Hepatocyte (in vitro differentiated cells): ENCODE measurements around the gene TFCP2L1. TPM values are rescaled to one million over a fixed set of nuclear protein-coding genes. Genes with fewer than 3 reads are reported as not detected.

ENCODE experiments used
- DNase-seq: peaks from one replicate; pipeline ENCODE4 v3.0.0-alpha.2; 2016; ENCODE audit warnings: low spot score
- H2AFZ ChIP-seq: fragments of 200-600 bp; sonication (generic); 2 replicates; pipeline ENCODE4 v1.6.0; 2016; ENCODE audit warnings: antibody characterized with exemption, mild to moderate bottlenecking
- H3K27ac ChIP-seq: fragments of 200-600 bp; sonication (generic); 2 replicates; pipeline ENCODE4 v1.5.1; 2016; ENCODE audit warnings: mild to moderate bottlenecking
- H3K27me3 ChIP-seq: fragments of 200-600 bp; sonication (generic); 2 replicates; pipeline ENCODE4 v1.6.1; 2016
- H3K36me3 ChIP-seq: fragments of 200-600 bp; sonication (generic); replicated peaks from 2 replicates; pipeline ENCODE4 v1.5.1; 2016; ENCODE audit warnings: low read depth; ENCODE audit not compliant: insufficient read depth
- H3K4me1 ChIP-seq: fragments of 200-600 bp; sonication (generic); 2 replicates; pipeline ENCODE4 v1.5.1; 2016; ENCODE audit warnings: mild to moderate bottlenecking, moderate library complexity; ENCODE audit not compliant: insufficient read depth
- H3K4me2 ChIP-seq: fragments of 200-600 bp; sonication (generic); 2 replicates; pipeline ENCODE4 v1.6.0; 2016
- H3K4me3 ChIP-seq: fragments of 200-600 bp; sonication (generic); 2 replicates; pipeline ENCODE4 v1.5.1; 2016; ENCODE audit warnings: mild to moderate bottlenecking
- H3K79me2 ChIP-seq: fragments of 200-600 bp; sonication (generic); 2 replicates; pipeline ENCODE4 v1.6.0; 2017; ENCODE audit warnings: mild to moderate bottlenecking
- H3K9me2 ChIP-seq: fragments of 200-600 bp; sonication (generic); replicated peaks from 2 replicates; pipeline ENCODE4 v1.6.0; 2017; ENCODE audit warnings: mild to moderate bottlenecking; ENCODE audit not compliant: insufficient read depth
- H3K9me3 ChIP-seq: fragments of 200-600 bp; sonication (generic); 2 replicates; pipeline ENCODE4 v1.5.1; 2016; ENCODE audit warnings: low read depth, mild to moderate bottlenecking
- H4K20me1 ChIP-seq: fragments of 200-600 bp; sonication (generic); 2 replicates; pipeline ENCODE4 v1.6.0; 2016; ENCODE audit warnings: mild to moderate bottlenecking; ENCODE audit not compliant: insufficient read depth, poor library complexity, severe bottlenecking
- EZH2 ChIP-seq: fragments of 200-600 bp; sonication (generic); IDR thresholded peaks from 2 replicates; pipeline ENCODE4 v1.6.1; 2016; ENCODE audit warnings: antibody characterized with exemption, mild to moderate bottlenecking, borderline replicate concordance
- EZH2phosphoT487 ChIP-seq: fragments of 200-600 bp; sonication (generic); IDR thresholded peaks from one replicate; pipeline ENCODE4 v1.6.1; 2018; ENCODE audit warnings: antibody characterized with exemption, mild to moderate bottlenecking, low read depth, moderate library complexity; ENCODE audit not compliant: unreplicated experiment, severe bottlenecking
- WGBS: methylation state at CpG from one replicate; pipeline ENCODE4 v1.1.6; 2016; ENCODE audit warnings: low lambda C conversion rate; ENCODE audit errors: missing lambda C conversion rate; 5-methylcytosine and 5-hydroxymethylcytosine counted together
- polyA plus RNA-seq: library from polyadenylated mRNA; unstranded; fragments of >200 nt; fragmentation: Nextera tagmentation; extraction: Ambion mirVana; gene quantifications from 2 replicates; pipeline ENCODE4 v1.2.1, GENCODE V29; 2016
- total RNA-seq: library from RNA; depleted of rRNA; stranded (reverse); fragments of >200 nt; gene quantifications from 2 replicates; pipeline ENCODE4 v1.2.3, GENCODE V29; 2014
- TF ChIP-seq, protein P1 (sequence below): fragments of 200-600 bp; sonication (generic); IDR thresholded peaks from 2 replicates; pipeline ENCODE4 v1.5.1; 2016; ENCODE audit warnings: antibody characterized with exemption, mild to moderate bottlenecking; ENCODE audit not compliant: poor library complexity

The TFCP2L1 gene
- total and polyA plus RNA-seq, 2 experiments from 2014 or later: 1.1 to 2.5 TPM

GRCh38 chr2:121239471-121239870 is 45.5 kb downstream of the TFCP2L1 start:
- Histone ChIP-seq H3K9me2 (no peaks in the 10 kb centered on the region), H3K9me3 (no peaks in the 10 kb centered on the region), H4K20me1 (no peaks in the 10 kb centered on the region), H3K36me3 (no peaks in the 10 kb centered on the region), H3K27ac (no peak overlapping the region), H3K4me2 (no peak overlapping the region), H3K79me2 (no peaks in the 10 kb centered on the region), H2AFZ (no peak overlapping the region), H3K4me3 (no peak overlapping the region), H3K4me1 (no peaks in the 10 kb centered on the region), H3K27me3 (no peaks in the 10 kb centered on the region)
- WGBS: 99% methylated on average over 15 of the region's 15 CpGs
- no peak for DNase-seq
- TF ChIP-seq, protein P1, sequence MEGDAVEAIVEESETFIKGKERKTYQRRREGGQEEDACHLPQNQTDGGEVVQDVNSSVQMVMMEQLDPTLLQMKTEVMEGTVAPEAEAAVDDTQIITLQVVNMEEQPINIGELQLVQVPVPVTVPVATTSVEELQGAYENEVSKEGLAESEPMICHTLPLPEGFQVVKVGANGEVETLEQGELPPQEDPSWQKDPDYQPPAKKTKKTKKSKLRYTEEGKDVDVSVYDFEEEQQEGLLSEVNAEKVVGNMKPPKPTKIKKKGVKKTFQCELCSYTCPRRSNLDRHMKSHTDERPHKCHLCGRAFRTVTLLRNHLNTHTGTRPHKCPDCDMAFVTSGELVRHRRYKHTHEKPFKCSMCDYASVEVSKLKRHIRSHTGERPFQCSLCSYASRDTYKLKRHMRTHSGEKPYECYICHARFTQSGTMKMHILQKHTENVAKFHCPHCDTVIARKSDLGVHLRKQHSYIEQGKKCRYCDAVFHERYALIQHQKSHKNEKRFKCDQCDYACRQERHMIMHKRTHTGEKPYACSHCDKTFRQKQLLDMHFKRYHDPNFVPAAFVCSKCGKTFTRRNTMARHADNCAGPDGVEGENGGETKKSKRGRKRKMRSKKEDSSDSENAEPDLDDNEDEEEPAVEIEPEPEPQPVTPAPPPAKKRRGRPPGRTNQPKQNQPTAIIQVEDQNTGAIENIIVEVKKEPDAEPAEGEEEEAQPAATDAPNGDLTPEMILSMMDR: no peak
- no peak for TF ChIP-seq EZH2
- TF ChIP-seq EZH2phosphoT487: no peak

DNA sequence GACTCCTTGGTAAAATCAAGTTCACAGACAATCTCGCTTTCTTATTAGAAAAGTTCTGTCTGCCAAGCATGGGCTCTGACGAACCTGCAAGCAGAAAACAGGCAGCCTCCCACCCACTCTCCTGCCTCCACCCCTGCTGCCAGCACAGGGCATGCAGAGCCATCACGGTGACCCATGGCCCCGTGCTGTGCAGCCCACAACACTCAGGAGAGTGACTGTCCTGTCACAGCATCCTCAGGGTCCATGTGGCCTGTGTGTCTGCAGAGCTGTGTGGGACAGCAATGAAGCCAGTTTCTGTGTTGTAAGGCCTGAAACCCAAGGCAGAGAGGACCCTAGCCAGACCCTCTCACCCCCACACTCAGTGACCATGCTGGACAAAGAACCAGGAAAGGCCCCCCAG is 46.2 kb downstream of the TFCP2L1 start:
- Histone ChIP-seq H3K9me2 (no peaks in the 10 kb centered on the region), H4K20me1 (no peaks in the 10 kb centered on the region), H3K27ac (no peak overlapping the region), H3K9me3 (no peaks in the 10 kb centered on the region), H3K4me1 (no peaks in the 10 kb centered on the region), H3K27me3 (no peaks in the 10 kb centered on the region), H3K4me3 (no peak overlapping the region), H3K4me2 (no peak overlapping the region), H3K36me3 (no peaks in the 10 kb centered on the region), H2AFZ (no peak overlapping the region), H3K79me2 (no peaks in the 10 kb centered on the region)
- WGBS: 90% methylated on average over 4 of the region's 4 CpGs
- TF ChIP-seq EZH2: no peak
- no peak for TF ChIP-seq EZH2phosphoT487
- TF ChIP-seq, protein P1: no peak
- no peak for DNase-seq

- H3K4me2 ChIP-seq: no peak overlapping the region
- H3K79me2 ChIP-seq: no peaks in the 10 kb centered on the region
- H3K4me1 ChIP-seq: no peaks in the 10 kb centered on the region
- H2AFZ ChIP-seq: no peak overlapping the region
- TF ChIP-seq EZH2 (no peak), EZH2phosphoT487 (no peak)
- TF ChIP-seq, protein P1: no peak
- no peaks in the 10 kb centered on the region for H3K9me3 ChIP-seq
- no peaks in the 10 kb centered on the region for H3K36me3 ChIP-seq
- H4K20me1 ChIP-seq: no peaks in the 10 kb centered on the region
- no peaks in the 10 kb centered on the region for H3K9me2 ChIP-seq
- H3K27me3 ChIP-seq: no peaks in the 10 kb centered on the region
- 89% methylated on average over 16 of the region's 16 CpGs for WGBS
- DNase-seq: no peak
- no peak overlapping the region for H3K4me3 ChIP-seq
- no peak overlapping the region for H3K27ac ChIP-seq
These were observed 46.9 kb downstream of the TFCP2L1 start for GRCh38 chr2:121237980-121238665.
